ENCODE data around the gene ANKRD17.

ANKRD17 gene

GRCh38 chr4:73055241-73055897 lies 203.2 kb downstream of the ANKRD17 start:
- no peak for TF ChIP-seq CTCF (conservative IDR thresholded peaks at IDR 0.05; ENCODE audit: control insufficient read depth, insufficient read depth, low read depth, low read length)
- DNase-seq (ENCODE audit: low read depth): peak; percentile 4
- H3K4me3 ChIP-seq (ENCODE audit: control insufficient read depth, low read depth, low read length): no peak overlapping the region

GRCh38 chr4:73053974-73054480 lies 204.6 kb downstream of the ANKRD17 start:
- no peak for TF ChIP-seq CTCF (conservative IDR thresholded peaks at IDR 0.05; ENCODE audit: control insufficient read depth, insufficient read depth, low read depth, low read length)
- DNase-seq (ENCODE audit: low read depth): peak; percentile 47

GRCh38 chr4:73053076-73053475 lies 205.5 kb downstream of the ANKRD17 start:
- no peak for TF ChIP-seq CTCF (conservative IDR thresholded peaks at IDR 0.05; ENCODE audit: control insufficient read depth, insufficient read depth, low read depth, low read length)
- H3K4me3 ChIP-seq (ENCODE audit: control insufficient read depth, low read depth, low read length): no peak overlapping the region
- peak; percentile 4 for DNase-seq (ENCODE audit: low read depth)

More at GRCh38 chr4:73053974-73054480, 204.6 kb downstream of the ANKRD17 start:
- no peak overlapping the region for H3K4me3 ChIP-seq (ENCODE audit: control insufficient read depth, low read depth, low read length)

- TF ChIP-seq CTCF (conservative IDR thresholded peaks at IDR 0.05; ENCODE audit: control insufficient read depth, insufficient read depth, low read depth, low read length): no peak
- H3K4me3 ChIP-seq (ENCODE audit: control insufficient read depth, low read depth, low read length): no peak overlapping the region
- DNase-seq (ENCODE audit: low read depth): no peak
Measured at GRCh38 chr4:73051625-73052024, 207.0 kb downstream of the ANKRD17 start.

- DNase-seq (ENCODE audit: low read depth): no peak
- H3K4me3 ChIP-seq (ENCODE audit: control insufficient read depth, low read depth, low read length): no peak overlapping the region
- TF ChIP-seq CTCF (conservative IDR thresholded peaks at IDR 0.05; ENCODE audit: control insufficient read depth, insufficient read depth, low read depth, low read length): no peak
Measured at GRCh38 chr4:73045879-73046278, 212.7 kb downstream of the ANKRD17 start.

GRCh38 chr4:73037057-73037456 lies 221.5 kb downstream of the ANKRD17 start:
- no peak for TF ChIP-seq CTCF (conservative IDR thresholded peaks at IDR 0.05; ENCODE audit: control insufficient read depth, insufficient read depth, low read depth, low read length)
- no peak overlapping the region for H3K4me3 ChIP-seq (ENCODE audit: control insufficient read depth, low read depth, low read length)
- no peak for DNase-seq (ENCODE audit: low read depth)

All from fibroblast of mammary gland (primary cell).